Measurements from ENCODE around the gene POMT1. TPM values are rescaled to one million over a fixed set of nuclear protein-coding genes. Genes with fewer than 3 reads are reported as not detected.

Gene POMT1
- total RNA-seq, 2 experiments from 2014 or later, result 50.1 to 50.5 TPM

DNA sequence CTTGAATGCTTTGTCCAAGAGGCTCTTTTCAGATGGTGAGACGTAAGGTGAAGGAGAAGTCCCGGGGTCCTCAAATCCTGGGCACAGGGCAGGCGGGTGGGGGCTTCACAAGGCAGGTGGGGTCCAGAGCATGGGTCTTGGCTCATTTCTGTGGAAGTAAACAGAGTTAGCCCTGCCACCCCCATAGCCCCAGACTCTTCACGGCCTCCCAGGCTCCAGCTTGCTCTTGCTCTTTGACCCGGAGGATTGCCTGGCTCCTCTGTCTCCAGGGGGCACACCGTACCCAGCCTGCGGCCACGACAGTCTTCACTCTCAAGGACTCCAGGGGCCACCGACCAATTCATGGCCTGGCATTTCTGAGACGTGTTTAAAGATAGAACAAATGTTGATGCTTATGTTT lies 28.8 kb upstream of the POMT1 start:
- intact Hi-C loops (cut with DNase I, micrococcal nuclease), result no loop called here
- DNase-seq (peak in 3 of 14 experiments; percentile 3 to 24 (median 10)), ATAC-seq (ENCODE audit: poor library complexity) (no peak)
- Mint-ChIP-seq H3K27ac (no peak overlapping the region), H3K4me3 (no peak overlapping the region), H3K27me3 (no peaks in the 10 kb centered on the region), H3K4me1 (ENCODE audit: low read depth) (peaks cover 10% of the 10 kb centered on the region), H3K36me3 (ENCODE audit: low read depth) (peaks cover 89% of the 10 kb centered on the region), H3K9me3 (no peaks in the 10 kb centered on the region)
- no peaks in the 10 kb centered on the region for H3K4me1 ChIP-seq (ENCODE audit: insufficient read depth, low read length)
- no peak overlapping the region for H3K27ac ChIP-seq (ENCODE audit: low read depth in 1 of 2, low read length in 2 of 2)
- no peaks in the 10 kb centered on the region for H3K27me3 ChIP-seq (ENCODE audit: control insufficient read depth in 1 of 2, insufficient read depth in 2 of 2, low read length in 2 of 2)
- TF ChIP-seq, protein P1, sequence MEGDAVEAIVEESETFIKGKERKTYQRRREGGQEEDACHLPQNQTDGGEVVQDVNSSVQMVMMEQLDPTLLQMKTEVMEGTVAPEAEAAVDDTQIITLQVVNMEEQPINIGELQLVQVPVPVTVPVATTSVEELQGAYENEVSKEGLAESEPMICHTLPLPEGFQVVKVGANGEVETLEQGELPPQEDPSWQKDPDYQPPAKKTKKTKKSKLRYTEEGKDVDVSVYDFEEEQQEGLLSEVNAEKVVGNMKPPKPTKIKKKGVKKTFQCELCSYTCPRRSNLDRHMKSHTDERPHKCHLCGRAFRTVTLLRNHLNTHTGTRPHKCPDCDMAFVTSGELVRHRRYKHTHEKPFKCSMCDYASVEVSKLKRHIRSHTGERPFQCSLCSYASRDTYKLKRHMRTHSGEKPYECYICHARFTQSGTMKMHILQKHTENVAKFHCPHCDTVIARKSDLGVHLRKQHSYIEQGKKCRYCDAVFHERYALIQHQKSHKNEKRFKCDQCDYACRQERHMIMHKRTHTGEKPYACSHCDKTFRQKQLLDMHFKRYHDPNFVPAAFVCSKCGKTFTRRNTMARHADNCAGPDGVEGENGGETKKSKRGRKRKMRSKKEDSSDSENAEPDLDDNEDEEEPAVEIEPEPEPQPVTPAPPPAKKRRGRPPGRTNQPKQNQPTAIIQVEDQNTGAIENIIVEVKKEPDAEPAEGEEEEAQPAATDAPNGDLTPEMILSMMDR (IDR thresholded peaks at IDR 0.05), result no peak
- no peak overlapping the region for H3K4me3 ChIP-seq (ENCODE audit: low read length)
- CTCF ChIA-PET, result interaction anchor here (0.7 to 1.2 kb wide), 2 partner anchors 12 to 124 kb away, joined by 3 to 5 read pairs; no protein-coding TSS in a partner anchor
- POLR2A ChIA-PET, result no interaction called here
- H3K9me3 ChIP-seq (ENCODE audit: control insufficient read depth in 1 of 2, insufficient read depth in 1 of 2, low read length in 2 of 2), result no peaks in the 10 kb centered on the region
- peaks cover 98% of the 10 kb centered on the region for H3K36me3 ChIP-seq (ENCODE audit: insufficient read depth, low read length)

DNA sequence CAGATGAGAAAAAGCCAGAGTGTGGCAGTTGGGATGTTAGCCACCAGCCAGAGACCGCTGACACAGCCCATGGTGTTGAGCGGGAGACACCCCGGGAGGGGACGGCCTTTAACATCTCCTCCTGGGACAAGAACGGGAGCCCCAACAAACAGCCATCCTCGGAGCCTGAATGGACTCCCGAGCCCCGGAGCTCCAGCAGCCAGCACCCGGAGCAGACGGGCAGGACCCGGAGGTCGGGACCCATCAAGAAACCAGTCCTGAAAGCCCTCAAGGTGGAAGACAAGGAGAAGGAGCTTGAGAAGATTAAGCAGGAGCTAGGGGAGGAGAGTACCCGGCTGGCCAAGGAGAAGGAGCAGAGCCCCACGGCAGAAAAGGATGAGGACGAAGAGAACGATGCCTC lies 28.0 kb upstream of the POMT1 start:
- H3K27ac ChIP-seq (ENCODE audit: low read depth in 1 of 2, low read length in 2 of 2), result no peak overlapping the region
- ChIA-PET POLR2A (no interaction called here), CTCF (interaction anchor here (0.7 to 1.2 kb wide), 2 partner anchors 11 to 125 kb away, joined by 3 to 5 read pairs; no protein-coding TSS in a partner anchor)
- Mint-ChIP-seq H3K9me3 (no peaks in the 10 kb centered on the region), H3K4me1 (ENCODE audit: low read depth) (peaks cover 10% of the 10 kb centered on the region), H3K36me3 (ENCODE audit: low read depth) (peaks cover 89% of the 10 kb centered on the region), H3K27me3 (no peaks in the 10 kb centered on the region), H3K27ac (peak overlapping the region; percentile 47), H3K4me3 (no peak overlapping the region)
- ATAC-seq (ENCODE audit: poor library complexity) (no peak), DNase-seq (peak in 1 of 14 experiments; percentile 11)
- no peaks in the 10 kb centered on the region for H3K27me3 ChIP-seq (ENCODE audit: control insufficient read depth in 1 of 2, insufficient read depth in 2 of 2, low read length in 2 of 2)
- H3K9me3 ChIP-seq (ENCODE audit: control insufficient read depth in 1 of 2, insufficient read depth in 1 of 2, low read length in 2 of 2), result no peaks in the 10 kb centered on the region
- H3K36me3 ChIP-seq (ENCODE audit: insufficient read depth, low read length), result peaks cover 98% of the 10 kb centered on the region
- TF ChIP-seq, protein P1 (IDR thresholded peaks at IDR 0.05), result no peak
- intact Hi-C loops (cut with DNase I, micrococcal nuclease), result loop anchor here in 1 of 2 experiments (5.0 kb wide), 1 partner anchor 107 kb away; no protein-coding TSS in a partner anchor
- H3K4me1 ChIP-seq (ENCODE audit: insufficient read depth, low read length), result no peaks in the 10 kb centered on the region
- H3K4me3 ChIP-seq (ENCODE audit: low read length), result no peak overlapping the region

DNA sequence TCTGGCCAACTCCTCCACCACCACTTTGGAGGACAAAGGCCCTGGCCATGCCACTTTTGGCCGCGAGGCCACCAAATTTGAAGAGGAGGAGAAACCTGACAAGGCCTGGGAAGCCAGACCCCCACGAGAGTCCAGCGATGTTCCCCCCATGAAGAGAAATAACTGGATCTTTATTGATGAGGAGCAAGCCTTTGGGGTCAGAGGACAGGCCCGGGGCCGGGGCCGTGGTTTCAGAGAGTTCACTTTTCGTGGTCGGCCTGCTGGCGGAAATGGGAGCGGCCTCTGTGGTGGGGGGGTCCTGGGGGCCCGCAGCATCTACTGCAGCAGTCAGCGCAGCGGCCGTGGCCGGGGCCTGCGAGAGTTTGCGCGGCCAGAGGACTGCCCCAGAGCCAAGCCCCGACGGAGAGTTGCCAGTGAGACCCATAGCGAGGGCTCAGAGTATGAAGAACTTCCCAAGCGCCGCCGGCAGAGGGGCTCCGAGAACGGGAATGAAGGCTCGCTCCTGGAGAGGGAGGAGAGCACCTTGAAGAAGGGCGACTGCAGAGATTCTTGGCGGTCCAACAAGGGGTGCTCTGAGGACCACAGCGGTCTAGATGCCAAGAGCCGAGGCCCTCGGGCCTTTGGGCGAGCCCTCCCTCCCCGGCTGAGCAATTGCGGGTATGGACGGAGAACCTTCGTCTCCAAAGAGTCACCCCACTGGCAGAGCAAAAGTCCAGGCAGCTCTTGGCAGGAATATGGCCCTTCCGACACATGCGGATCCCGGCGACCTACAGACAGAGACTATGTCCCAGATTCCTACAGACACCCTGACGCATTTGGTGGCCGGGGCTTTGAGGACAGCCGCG lies 27.4 kb upstream of the POMT1 start:
- Mint-ChIP-seq H3K36me3 (ENCODE audit: low read depth) (peaks cover 88% of the 10 kb centered on the region), H3K4me3 (no peak overlapping the region), H3K27ac (peak overlapping the region; percentile 47), H3K4me1 (ENCODE audit: low read depth) (peaks cover 6% of the 10 kb centered on the region), H3K9me3 (no peaks in the 10 kb centered on the region), H3K27me3 (no peaks in the 10 kb centered on the region)
- Histone ChIP-seq H3K27ac (ENCODE audit: low read depth in 1 of 2, low read length in 2 of 2) (no peak overlapping the region), H3K9me3 (ENCODE audit: control insufficient read depth in 1 of 2, insufficient read depth in 1 of 2, low read length in 2 of 2) (no peaks in the 10 kb centered on the region), H3K27me3 (ENCODE audit: control insufficient read depth in 1 of 2, insufficient read depth in 2 of 2, low read length in 2 of 2) (no peaks in the 10 kb centered on the region), H3K4me3 (ENCODE audit: low read length) (no peak overlapping the region), H3K36me3 (ENCODE audit: insufficient read depth, low read length) (peaks cover 97% of the 10 kb centered on the region), H3K4me1 (ENCODE audit: insufficient read depth, low read length) (no peaks in the 10 kb centered on the region)
- DNase-seq (peak in 1 of 14 experiments; percentile 26), ATAC-seq (ENCODE audit: poor library complexity) (no peak)
- CTCF ChIA-PET, result interaction anchor here (1.2 kb wide), 1 partner anchor 125 kb away, joined by 5 read pairs; no protein-coding TSS in a partner anchor
- POLR2A ChIA-PET, result no interaction called here
- TF ChIP-seq, protein P1 (IDR thresholded peaks at IDR 0.05), result no peak
- intact Hi-C loops (cut with DNase I, micrococcal nuclease), result loop anchor here in 1 of 2 experiments (5.0 kb wide), 1 partner anchor 108 kb away; no protein-coding TSS in a partner anchor

Measured in CD4-positive, alpha-beta T cell (primary cell).